Uterus (tissue), 2 donors: Measurements from ENCODE around the gene INO80C.

Experiments
- POLR2A ChIP-seq, 2 donors: fragments of 450-650 bp; IDR thresholded peaks; one replicate each; pipeline ENCODE4 v1.6.1; 2016; ENCODE audit warnings: antibody characterized with exemption in 2 of 2, mild to moderate bottlenecking in 1 of 2, moderate library complexity in 1 of 2
- TF ChIP-seq, protein P1 (sequence below), 4 experiments: fragments of 200-600 bp in 2 of 4; fragments of 450-650 bp in 2 of 4; sonication (generic) in 2 of 4; IDR thresholded peaks; one replicate each; pipeline ENCODE4 v1.5.1; 2016 to 2019; ENCODE audit warnings: antibody characterized with exemption in 4 of 4, mild to moderate bottlenecking in 2 of 4, moderate library complexity in 1 of 4

DNA sequence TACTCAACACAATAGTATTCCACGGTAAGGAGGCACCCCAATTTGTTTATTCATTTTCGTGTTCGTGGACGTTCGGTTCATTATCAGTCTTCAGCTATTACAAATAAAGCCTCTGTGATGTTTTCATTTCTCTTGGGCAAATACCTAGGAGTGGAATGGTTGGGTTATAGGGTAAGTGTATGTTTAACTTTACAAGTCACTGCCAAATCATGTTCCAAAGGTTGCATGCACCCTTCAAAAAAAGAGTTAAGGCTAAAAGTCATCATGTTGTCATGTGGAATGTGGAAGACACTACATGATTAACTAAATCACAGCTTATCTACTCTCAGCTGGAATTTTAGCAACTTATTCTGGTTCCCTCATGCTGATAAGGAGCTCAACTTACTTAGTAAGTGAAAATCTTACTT lies 15.8 kb downstream of the INO80C start:
- TF ChIP-seq, protein P1, sequence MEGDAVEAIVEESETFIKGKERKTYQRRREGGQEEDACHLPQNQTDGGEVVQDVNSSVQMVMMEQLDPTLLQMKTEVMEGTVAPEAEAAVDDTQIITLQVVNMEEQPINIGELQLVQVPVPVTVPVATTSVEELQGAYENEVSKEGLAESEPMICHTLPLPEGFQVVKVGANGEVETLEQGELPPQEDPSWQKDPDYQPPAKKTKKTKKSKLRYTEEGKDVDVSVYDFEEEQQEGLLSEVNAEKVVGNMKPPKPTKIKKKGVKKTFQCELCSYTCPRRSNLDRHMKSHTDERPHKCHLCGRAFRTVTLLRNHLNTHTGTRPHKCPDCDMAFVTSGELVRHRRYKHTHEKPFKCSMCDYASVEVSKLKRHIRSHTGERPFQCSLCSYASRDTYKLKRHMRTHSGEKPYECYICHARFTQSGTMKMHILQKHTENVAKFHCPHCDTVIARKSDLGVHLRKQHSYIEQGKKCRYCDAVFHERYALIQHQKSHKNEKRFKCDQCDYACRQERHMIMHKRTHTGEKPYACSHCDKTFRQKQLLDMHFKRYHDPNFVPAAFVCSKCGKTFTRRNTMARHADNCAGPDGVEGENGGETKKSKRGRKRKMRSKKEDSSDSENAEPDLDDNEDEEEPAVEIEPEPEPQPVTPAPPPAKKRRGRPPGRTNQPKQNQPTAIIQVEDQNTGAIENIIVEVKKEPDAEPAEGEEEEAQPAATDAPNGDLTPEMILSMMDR (IDR thresholded peaks at IDR 0.05), result no peak
- TF ChIP-seq POLR2A (IDR thresholded peaks at IDR 0.05), result no peak
